Endothelial cell of umbilical vein (primary cell): ENCODE measurements around the gene NUDT15.

Experiments
- CTCF ChIP-seq, 2 donors: IDR thresholded peaks; 1 replicate in 1 of 2; 2 replicates in 1 of 2; pipeline ENCODE4 v1.5.1; 2011; ENCODE audit warnings: low read length in 2 of 2, mild to moderate bottlenecking in 2 of 2, moderate library complexity in 2 of 2, control low read depth in 1 of 2, inconsistent platforms in 1 of 2, low read depth in 1 of 2; ENCODE audit not compliant: insufficient read depth in 1 of 2; ENCODE audit errors: extremely low read depth in 1 of 2
- EZH2 ChIP-seq: IDR thresholded peaks from 2 replicates; pipeline ENCODE4 v1.6.1; 2012; ENCODE audit warnings: borderline replicate concordance, low read depth, mild to moderate bottlenecking, moderate library complexity, low read length, inconsistent platforms; ENCODE audit not compliant: severe bottlenecking
- JUN ChIP-seq: IDR thresholded peaks from 2 replicates; pipeline ENCODE4 v1.6.1; 2011; ENCODE audit warnings: borderline replicate concordance, low read depth; ENCODE audit not compliant: insufficient read length, insufficient read depth
- POLR2A ChIP-seq: IDR thresholded peaks from 2 replicates; pipeline ENCODE4 v1.6.1; 2012; ENCODE audit warnings: low read depth, mild to moderate bottlenecking, control low read depth, low read length
- POLR2AphosphoS5 ChIP-seq: IDR thresholded peaks from 2 replicates; pipeline ENCODE4 v1.6.1; 2012; ENCODE audit warnings: low read depth, mild to moderate bottlenecking, control low read depth, low read length, moderate library complexity; ENCODE audit not compliant: insufficient read depth

GRCh38 chr13:48029859-48030258 lies 7.7 kb upstream of the NUDT15 start:
- no peak for TF ChIP-seq CTCF (IDR thresholded peaks at IDR 0.05; ENCODE audit: extremely low read depth in 1 of 2, insufficient read depth in 1 of 2, low read depth in 1 of 2, low read length in 2 of 2)
- TF ChIP-seq POLR2AphosphoS5, result no peak
- TF ChIP-seq POLR2A, result no peak
- TF ChIP-seq JUN, result no peak
- no peak for TF ChIP-seq EZH2
